ENCODE measurements around the gene PTPRO.

PTPRO gene

DNA sequence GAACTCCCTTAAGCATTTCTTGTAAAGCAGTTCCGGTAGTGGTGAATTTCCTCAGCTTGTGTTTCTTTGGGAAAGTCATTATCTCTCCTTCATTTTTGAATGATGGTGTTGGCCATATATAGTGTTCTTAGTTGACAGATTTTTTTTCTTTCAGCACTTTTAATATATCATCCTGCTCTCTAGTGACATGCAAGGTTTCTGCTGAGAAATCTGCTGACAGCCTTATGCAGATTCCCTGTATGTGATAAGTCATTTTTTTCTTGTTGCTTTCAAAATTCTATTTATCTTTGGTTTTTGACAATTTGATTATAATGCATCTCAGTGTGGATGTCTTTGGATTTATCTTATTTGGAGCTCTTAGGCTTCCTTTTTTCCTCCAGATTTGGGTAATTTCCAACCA lies 135.7 kb downstream of the PTPRO start:
- no peak for DNase-seq

DNA sequence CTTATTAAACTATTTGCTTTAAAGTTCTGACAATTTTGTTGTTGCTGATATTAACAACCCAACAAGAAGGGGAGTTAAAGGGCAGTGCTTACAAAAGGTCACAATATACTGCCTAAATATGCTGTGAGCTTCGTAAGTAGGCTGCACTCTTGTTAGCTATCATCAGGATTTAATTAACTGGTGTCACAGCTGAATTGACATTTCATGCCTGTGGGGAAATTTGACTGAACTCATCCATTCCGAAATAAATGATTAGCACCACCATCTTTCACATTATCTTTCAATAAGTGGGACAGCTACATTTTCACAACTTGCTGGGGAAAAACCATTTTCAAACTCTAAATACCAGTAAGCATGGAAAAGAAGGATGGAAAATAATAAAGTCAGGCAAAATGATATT lies 146.6 kb downstream of the PTPRO start:
- no peak for DNase-seq

DNA sequence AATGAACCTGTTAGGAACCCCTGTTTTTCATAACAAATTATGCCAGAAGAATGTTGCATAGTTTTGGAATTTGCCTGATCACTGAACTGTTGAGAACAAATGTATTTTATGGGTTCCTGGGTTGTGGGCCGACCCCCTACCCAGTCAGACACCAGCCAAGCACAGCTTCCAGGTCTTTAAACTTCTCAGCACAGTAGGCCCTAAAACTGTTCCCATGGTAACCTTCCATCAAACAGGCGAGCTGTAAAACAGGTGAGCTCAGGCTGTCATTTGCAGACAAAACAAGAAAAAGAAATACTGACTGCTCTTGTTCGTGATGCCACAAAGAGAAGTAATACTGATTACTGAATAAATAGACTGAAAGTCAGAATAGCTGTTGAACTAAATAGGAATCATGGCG lies 147.0 kb downstream of the PTPRO start:
- DNase-seq = no peak

DNA sequence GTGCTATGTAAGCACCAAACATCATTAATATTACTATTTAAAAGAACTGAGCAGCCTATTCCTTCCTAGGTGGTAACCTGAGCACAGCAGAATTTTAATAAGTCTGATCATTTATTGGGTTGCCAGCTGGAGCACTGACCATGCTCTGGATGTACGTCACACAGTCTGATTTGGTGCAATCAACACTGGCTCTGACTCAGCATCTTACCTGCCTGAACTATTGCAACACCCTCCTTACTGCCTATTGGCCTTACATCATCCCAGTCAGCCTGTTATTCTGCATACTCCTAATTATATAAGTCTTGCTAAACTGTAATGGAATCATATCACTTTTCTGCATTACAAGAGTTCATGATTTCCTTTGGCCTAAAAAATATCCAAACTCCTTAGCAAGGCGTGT lies 149.7 kb downstream of the PTPRO start:
- DNase-seq = no peak

DNA sequence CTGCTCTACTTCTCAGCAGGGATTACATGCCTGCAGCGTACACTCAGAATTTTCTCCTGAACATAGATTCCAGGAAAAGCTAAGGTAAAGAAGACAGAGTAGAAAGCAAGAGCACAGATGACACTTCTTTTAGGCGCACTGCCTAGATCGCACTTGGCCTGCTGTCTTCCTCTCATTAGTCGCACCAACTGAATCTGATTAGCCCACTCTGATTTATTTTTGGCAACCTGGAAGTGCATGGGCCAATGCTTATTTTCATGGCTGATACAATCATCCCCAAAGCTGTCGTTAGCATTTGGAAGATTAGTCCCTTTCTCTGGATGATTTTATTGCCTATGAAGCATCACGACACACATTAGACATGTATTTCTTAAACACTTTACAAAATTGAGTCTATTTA lies 152.5 kb downstream of the PTPRO start:
- no peak for DNase-seq

DNA sequence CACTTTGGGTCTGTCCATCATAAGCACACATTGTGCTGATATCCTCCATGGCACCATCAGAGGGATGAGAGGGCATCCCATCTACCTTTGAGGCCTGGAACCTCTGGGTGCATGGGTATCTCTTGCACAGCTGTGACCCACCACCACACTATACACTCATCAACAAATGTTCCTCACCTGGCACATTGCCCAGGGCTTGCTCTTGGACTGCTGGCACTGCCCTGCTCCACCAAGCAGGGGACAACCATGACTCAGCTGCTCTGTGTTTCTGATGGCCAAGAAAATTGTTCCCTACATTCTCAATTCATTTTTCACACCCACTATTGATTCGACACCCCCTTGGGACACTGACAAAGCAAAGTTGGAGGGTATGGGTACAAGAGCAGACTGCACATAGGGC lies 155.5 kb downstream of the PTPRO start:
- DNase-seq = no peak

DNA sequence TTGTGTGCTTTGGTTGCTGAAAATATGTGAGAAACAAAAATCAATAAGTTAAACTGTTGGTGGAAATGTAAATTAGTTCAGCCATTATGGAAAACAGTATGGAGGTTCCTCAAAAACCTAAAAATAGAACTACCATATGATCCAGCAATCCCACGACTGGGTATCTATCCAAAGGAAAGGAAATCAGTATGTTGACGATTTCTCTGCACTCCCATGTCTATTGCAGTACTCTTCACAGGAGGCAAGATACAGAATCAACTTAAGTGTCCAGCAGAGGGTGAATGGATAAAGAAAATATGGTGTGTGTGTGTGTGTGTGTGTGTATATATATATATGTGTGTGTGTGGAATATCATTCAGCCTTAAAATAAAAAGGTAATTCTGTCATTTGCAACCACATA lies 159.5 kb downstream of the PTPRO start:
- no peak for DNase-seq

DNA sequence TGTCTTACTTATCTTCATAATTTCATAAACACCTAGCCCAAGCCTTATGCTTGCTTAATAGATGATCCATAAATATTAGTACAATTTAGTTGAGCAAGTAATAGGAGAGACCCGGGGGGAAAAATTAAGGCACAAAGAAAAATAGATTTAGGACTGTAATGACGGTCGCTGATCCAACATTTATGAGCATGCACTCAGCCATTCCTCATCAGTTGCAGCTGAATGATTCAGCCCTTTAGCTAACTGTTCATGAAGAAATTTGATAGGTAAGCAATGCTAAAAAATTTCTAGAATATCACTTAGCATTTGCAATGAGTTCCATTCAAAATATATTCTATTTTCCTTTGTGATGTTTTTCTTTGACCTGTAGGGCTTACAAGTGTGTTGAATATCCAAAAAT lies 163.2 kb downstream of the PTPRO start:
- no peak for DNase-seq

DNA sequence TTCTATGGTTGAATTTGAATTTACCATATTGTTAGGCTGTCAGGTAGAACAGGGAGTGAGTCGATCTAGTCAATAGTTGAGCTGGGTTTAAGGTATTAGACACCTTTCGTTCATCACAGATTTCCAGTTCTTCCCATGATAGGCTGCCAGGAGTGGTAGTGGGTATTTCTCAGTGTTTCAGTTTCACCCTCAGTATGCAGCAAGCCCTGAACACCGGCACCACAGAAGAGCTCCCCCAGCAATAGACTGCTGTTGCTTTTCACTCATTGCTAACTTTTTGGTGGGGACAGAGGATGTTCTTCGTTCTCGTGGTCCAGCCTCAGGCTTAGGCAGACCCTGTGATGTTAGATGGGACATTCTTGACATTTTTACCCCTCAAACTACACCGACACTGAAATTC lies 164.6 kb downstream of the PTPRO start:
- no peak for DNase-seq

DNA sequence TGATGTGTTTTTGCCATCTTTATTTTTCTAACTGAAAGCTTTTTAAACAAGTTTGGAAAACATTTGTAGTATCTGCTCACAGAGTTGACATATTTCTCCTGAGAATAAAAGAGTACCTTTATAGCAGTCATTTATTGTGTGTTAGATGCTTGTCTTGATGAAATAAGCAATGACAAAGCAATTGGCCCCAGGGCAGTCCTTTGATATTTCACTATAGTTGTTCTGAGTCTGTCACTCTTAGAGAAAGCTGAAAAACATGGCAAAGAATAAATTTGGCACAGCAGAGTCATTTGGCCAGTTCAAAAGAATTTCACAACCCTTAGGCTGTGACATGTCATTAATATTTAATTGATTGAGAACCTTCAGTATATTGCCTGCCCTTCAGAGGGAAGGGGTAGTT lies 166.2 kb downstream of the PTPRO start:
- no peak for DNase-seq

DNA sequence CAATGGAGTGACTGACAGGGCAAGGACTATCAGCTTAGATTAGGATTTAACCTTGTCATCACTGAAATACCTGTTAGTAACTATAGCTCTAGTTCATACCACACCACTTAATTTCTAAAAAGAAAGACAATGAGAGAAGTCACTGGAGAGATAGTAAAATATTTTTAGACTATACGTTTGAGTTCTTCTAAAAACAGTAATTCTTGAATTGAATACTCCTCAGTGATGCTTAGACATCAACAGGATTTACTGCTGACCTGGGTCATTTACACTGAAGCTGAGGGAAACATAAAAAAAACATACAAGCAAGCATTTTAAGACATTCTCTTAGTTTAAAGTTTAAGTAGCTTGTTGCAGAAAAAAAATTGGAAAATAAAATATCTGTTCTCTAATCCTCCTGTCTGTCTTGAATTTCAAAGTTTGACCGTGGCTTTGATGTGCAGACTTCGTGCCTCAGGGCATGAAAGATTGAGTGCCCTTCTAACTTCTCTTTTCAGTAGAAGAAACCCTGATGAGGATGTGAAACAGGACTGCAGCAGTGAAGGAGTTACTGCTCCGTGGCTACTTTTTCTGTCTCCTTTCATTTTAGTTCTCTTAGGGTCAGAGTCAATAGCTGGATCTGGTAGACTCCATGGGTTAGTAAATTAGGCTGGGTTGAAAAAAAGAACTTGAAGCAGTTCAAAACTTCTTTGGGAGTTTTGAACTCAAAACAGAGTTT lies 172.2 kb downstream of the PTPRO start:
- no peak for DNase-seq

DNA sequence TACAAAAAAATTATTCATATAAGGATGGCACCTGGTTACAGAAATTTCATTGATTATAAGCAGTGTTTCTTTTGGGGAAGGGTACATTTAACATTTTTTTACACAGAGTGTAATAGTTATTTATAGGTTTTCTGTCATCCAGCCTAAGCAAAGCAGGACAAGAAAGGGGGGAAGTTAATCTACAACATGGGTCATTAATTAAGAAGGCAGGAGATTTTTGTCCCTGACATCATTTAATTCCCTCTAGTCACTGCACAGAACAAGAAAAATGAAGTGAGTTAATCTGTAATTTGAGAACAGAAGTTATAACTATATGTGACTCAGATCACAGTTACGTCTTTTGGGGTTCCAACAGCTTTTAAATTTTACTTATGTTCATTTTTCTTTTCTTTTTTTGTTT lies 173.4 kb downstream of the PTPRO start:
- DNase-seq = no peak

DNA sequence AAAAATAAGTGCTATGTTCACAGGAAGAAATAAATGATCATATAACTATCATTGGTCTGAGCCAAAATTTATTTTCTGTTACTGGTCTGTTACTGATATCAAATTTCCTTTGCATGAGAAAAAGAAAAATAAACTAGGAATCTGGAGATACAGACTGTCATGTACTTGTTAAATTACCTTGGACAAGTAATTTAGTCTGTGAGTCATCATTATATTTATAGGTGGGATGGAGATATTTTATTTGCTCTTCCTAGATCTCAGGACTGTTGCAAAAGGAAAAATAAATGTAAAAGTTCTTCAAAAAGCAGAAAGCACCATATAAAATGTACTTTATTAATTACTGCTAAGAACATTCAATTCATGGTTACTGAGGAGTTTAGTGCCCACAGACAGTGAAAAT lies 174.4 kb downstream of the PTPRO start:
- DNase-seq = no peak

DNA sequence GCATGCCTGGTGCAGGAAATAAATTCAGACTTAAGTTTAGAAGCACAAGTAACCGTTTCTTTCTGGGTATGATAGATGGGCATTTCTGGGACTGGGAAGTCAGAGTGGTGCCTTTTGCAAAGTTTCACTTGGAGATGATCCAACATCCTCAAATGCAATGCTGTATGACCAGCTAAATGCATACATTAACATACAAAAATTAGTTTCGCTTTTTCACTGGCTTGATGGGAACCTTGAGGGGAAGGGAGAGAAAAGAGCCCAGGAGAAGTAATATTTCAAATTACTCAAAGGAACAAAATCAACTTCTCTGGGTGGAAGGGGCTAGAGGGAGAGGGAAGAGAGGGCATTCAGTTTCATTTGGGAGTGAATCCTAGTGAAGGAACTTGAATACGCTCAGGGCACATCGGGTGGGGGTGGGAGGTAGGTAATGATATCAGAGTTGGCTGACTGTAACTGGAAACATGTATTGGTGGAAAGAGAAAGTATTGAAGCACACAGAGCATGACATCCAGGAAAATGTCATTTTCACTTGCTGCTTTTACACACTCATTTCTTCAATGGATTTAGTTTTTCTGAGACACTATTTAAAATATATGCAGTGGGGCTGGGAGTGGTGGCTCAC lies 175.5 kb downstream of the PTPRO start:
- no peak for DNase-seq

DNA sequence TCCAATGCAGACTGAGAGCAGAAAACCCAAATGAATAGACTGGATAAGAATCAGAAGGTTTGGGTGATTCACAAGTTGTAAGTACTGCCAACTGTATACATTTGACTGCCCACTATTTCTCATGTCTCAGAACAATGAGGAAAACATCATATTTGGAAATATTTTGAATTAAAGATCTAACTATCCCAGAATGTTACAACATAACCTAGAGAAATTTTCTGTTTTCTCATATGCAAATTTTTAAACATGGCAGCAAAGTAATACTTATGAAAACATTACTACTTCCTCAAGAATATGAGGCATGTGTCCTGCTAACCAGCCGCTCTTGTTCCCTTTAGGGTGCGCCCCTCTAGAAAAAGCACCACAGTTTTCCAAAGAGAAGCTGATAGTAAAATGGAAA lies 179.9 kb downstream of the PTPRO start:
- no peak for DNase-seq

DNA sequence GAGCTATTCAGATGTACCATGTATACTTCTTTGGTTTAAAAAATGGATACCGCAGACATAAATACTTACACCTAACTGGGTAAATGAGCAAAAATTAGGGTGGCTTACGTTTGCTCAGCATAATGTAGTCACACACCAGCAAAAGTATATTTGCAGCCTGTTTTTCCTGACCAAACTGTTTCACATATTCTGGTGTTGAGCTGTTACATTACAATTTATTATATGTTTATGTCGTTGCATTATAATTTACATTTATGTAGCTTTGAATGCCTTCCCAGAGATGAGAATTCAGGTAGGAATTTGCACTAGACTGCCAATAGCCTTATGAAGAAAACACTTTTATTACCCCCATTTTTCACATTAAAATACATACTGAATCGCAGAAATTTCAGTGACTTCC lies 183.3 kb downstream of the PTPRO start:
- DNase-seq = no peak

DNA sequence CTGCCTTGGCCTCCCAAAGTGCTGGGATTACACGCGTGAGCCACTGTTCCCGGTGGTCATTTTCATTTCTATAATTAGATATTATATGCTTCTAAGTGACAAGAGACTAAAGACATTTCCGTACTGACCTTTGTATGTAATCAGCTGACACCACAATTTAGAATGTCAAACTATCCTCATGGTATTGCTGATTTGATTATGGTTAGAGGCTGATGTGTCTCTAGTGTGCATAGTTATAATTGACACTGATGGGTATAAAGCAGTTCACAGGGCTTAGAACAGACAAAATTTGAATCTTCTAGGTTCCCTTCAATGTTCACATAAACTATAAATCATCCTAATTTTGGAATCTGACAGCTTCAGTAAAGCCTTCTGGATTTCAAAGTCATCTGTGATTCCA lies 192.7 kb downstream of the PTPRO start:
- DNase-seq = no peak

DNA sequence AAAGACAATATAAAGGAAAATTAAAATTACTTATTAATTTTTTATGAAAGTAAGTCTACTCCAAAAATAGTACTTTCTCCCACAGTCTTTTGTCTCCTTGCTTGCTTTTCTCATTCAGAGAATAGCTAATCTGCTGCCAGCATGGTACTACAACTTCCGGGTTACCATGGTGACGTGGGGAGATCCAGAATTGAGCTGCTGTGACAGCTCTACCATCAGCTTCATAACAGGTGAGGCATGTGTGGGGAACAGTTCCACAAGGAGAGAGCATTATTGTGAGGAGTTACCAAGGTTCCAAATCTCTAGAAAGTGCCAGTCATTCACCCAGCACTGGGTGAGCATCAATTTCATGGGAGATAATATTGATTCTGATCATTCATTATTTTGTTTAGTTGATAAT lies 197.8 kb downstream of the PTPRO start:
- DNase-seq = no peak

DNA sequence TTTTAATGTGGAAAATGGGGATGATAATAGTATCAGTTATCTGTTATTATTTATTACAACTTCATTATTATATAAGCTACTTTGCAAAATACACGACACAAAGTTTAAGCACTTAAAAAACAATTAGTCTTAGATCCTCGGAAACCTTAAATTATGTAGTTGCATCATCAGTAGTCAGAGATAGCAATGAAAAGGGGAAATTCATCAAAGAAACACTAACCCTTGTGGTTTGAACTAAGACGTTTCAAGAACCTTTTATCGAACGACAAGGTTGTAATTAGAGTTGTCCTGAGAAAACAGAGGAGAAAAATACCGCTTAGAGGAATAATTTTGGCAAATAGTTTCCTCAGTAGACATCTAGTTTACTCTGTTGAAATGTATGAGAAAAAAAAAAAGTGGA lies 198.5 kb downstream of the PTPRO start:
- no peak for DNase-seq

DNA sequence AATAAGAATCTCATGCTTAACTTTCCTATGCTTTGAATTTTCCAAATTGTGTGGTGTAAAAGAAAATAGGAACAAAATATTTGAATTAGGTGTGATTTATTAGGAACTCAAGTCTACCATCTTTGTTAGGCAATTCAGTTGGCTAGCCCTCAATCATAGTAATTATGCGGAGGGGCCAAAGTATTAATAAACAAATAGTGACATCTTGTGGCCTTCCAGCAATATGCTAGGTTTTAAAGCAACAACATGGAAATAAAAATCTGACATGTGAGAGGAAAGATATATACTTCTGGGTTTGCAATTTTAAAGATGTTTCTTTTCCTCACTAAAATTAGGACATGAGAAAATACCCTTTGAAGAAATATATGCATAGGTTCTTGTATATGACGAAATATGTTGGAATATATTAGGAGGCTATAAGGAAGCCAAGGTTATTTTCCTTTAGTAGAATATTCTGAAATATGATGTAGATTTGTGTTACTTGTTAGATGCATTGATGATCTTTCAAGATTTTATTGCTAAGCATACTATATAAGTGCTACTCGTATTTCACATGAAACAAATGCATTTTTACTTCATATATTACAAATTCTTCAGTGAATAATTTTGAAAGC lies 200.4 kb downstream of the PTPRO start:
- DNase-seq = no peak

DNA sequence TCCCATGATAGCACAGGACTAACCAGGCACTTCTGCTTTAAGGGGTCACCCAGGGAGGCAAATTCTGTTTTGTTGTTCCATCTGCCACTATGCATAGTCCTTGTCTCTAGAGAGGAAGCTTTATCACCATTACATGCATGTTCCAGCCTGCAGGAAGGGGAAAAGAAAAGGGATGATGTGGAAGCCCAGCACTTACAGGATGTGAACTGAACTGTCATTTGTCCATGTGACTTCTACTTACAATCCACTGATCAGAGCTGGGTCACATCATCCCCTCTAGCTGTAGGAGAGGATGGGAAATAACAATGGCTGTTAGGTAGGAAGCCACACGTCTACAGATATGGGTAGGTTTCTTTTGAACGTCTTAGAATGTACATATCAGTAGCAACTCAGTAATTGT lies 203.1 kb downstream of the PTPRO start:
- no peak for DNase-seq

DNA sequence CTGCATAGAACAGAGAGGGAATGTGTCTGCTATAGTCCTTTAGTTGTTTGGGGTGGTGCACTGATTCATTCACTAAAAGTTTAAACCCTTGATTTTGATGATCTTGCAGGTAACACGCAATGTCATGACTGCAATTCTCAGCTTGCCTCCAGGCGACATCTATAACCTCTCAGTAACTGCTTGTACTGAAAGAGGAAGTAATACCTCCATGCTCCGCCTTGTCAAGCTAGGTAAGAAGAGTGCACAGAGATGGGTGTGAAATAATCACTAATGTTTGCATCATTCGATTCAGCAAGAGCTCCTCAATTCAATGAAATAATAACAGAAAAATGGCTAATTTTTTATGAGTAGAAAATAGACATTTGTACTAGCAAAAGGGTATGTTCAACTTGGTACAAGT lies 203.7 kb downstream of the PTPRO start:
- no peak for DNase-seq

DNA sequence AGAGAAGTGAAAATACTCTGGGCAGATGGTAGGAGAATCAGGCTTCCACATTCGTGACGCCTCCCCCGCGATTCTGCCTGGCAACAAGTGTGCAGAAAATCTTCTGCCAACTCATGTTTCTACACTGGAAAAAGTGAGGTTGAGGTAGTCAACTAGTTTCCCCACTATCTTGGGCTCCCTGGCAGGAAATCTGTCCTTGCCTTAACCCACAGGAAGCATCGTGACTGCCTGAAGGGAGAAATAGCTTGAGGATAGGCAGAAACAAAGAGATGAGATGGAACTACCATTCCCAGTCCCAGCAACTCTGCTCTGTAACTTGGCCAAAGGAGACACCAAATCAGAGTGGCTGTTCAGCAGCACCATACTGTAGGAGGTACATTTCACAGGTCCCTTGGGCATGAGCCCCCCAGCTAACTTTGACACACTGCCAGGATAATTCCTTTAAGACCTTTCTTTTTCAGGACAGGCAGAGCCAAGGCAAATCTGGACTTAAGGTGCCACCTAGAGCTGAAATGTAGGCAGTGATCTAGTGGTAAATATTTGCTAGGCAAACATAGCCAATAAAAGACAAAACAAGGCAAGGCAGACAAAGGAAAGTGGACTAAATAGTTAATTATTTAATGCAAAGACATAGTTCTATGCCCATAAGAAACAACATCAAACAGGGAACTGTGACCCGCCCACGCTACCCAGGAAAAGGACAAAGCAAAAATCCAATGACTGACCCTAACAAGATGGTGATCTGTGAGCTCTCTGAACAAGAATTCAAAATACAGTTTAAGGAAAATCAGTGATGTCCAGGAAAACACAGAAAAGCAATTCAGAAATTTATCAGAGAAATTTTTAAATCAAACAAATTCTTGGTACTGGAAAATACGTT lies 205.1 kb downstream of the PTPRO start:
- DNase-seq = no peak

DNA sequence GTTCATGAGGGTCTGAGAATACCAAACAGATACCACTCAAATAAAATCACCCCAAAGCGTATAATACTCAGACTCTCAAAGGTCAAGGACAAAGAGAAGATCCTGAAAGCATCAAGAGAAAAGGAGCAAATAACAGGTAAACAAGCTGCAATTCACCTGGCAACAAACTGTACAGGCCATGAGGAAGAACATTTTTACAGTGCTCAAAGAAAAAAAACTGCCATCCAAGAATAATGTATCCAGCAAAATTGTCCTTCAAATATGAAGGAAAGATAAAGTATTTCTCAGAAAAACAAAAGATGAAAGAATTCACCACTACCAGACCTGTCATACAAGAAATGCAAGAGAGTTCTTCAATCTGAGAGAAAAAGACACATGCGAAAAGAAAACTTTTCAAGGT lies 206.4 kb downstream of the PTPRO start:
- no peak for DNase-seq

All from right forelimb (tissue), 1 donor.